ENCODE results near the gene AFAP1L1.

Gene AFAP1L1

DNA sequence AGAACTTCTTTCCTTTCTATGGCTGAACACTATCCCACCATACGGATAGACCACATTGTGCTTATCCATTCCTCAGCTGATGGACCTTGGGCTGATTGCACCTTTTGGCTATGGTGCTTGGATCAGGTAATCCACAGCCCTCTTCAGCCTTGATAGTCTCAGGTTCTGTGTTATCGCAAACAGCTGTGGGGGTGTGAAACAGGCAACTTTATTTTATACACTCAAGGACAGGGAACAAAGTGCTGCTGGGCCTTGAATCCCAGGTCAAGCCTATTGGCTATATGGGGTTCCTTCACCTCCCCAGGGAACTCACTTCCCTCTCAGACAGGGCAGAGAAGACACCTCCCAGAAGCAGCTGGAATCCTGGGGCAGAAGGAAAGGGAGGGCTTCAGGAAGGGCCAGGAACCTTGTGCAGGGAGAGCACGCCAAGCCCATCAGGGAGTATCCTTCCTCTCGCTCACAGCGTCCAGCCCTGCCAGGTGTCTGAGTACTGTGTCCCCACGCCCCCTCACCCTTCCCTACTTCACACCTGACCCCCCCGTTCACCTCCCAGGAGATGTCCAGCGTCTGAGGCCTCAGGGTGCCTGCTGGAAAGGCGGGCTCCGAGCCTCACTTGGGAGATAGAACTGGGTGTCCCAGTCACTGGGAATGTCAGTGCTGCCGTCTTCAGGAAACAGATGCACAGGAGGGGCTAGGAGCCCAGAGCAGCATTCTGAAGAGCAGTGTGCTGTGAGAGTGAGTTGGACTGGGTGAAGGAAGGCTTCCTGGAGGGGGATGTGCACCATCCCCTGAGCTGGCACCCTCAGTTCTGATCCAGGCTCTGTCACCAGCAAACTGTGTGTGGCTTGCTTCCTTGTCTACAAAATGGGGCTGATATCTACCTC lies 32.8 kb downstream of the AFAP1L1 start:
- in situ Hi-C loops (cut with MboI; ENCODE audit: low sequenced_read_pairs): no loop called here

- in situ Hi-C loops (cut with MboI; ENCODE audit: low sequenced_read_pairs): no loop called here
These were observed 37.7 kb downstream of the AFAP1L1 start for GRCh38 chr5:149309354-149309753.

- in situ Hi-C loops (cut with MboI; ENCODE audit: low sequenced_read_pairs): no loop called here
These were observed 38.8 kb downstream of the AFAP1L1 start for GRCh38 chr5:149310488-149310887.

DNA sequence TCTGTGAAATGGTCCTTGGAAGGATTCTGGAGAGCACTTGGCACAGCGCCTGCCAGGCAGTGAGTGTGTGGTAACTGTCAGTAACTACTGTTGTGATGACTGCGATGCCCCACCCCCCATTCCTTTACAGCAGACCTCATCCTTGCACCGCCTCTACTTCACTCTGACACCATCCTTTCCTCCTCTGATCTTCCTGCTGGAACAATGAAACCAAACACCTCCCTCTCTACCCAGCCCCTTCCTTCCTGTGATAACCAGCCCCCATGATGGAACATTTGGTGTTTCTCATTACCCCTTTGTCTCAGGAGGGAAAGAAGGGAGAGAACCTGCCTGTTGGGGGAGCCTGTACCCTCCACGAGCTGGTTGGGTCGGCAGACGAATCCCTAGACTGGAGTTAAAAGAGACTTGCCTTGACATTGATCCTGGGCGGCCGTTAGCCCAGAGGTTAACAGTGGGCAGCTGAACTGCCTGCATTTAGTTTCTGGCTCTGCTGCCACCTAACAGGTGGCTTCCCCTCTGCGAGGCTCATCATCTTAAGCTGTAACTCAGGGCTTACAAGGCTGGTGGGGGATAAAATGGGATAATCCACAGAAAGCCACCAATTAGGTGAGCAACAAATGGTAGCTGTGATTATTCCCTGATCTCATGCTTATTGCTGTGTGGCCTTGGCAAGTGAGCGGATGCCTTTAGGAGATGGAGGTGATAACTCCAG lies 39.4 kb downstream of the AFAP1L1 start:
- in situ Hi-C loops (cut with MboI; ENCODE audit: low sequenced_read_pairs): no loop called here

- in situ Hi-C loops (cut with MboI; ENCODE audit: low sequenced_read_pairs): no loop called here
These were observed 41.6 kb downstream of the AFAP1L1 start for GRCh38 chr5:149313151-149313841.

- in situ Hi-C loops (cut with MboI; ENCODE audit: low sequenced_read_pairs): no loop called here
These were observed 43.0 kb downstream of the AFAP1L1 start for GRCh38 chr5:149314571-149315111.

DNA sequence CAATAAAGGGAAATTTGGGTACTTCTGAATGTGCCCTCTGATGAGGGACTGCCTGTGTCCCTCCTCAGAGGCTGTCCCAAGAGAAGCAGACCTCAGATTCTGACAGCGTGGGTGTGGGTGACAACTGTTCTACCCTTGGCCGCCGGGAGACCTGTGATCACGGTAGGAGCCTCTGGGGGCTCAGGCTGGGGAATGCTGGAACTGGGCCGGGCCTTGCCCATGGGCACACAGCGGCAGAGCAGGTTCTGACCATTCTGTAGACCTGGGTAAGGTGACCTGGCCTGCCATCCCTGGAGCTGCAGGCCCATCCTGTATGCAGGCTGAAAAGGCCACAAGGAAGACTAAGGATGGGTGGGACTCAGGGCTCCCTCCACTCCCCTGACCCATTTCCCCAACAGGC lies 44.1 kb downstream of the AFAP1L1 start:
- in situ Hi-C loops (cut with MboI; ENCODE audit: low sequenced_read_pairs): no loop called here

DNA sequence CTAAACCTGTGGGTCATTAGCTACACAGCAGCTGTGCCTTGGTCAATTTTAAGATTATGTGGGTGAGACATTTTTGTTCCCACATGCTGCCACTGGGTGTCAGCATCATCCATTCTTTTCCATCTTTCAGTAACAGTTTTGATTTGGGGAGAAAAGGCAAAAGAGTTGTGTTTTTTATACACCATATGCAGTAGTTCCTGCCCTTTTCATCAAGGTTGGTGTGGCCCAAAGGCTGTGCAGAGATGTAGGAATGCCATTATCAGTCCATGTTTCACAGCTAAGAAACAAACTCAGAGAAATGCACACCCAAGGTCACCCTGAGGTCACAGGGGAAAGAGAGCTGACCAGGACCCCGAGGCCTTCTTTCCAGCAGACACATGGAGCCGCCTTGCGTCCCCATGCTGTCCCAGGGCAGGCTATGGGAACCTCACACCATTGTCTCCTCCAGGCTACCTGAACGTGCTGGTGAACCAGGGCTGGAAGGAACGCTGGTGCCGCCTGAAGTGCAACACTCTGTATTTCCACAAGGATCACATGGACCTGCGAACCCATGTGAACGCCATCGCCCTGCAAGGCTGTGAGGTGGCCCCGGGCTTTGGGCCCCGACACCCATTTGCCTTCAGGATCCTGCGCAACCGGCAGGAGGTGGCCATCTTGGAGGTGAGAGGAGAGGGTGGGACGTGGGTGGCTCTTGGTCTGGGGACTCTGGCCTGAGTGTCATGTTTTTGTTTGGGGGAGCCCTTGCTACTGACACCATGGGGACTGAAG lies 45.8 kb downstream of the AFAP1L1 start:
- in situ Hi-C loops (cut with MboI; ENCODE audit: low sequenced_read_pairs): no loop called here

GRCh38 chr5:149319174-149319573 lies 47.5 kb downstream of the AFAP1L1 start:
- in situ Hi-C loops (cut with MboI; ENCODE audit: low sequenced_read_pairs): no loop called here

- in situ Hi-C loops (cut with MboI; ENCODE audit: low sequenced_read_pairs): loop anchor here (5.0 kb wide), 1 partner anchor 51 kb away; no protein-coding TSS in a partner anchor
These were observed 49.2 kb downstream of the AFAP1L1 start for GRCh38 chr5:149320791-149321330.

- in situ Hi-C loops (cut with MboI; ENCODE audit: low sequenced_read_pairs): loop anchor here (5.0 kb wide), 1 partner anchor 50 kb away; no protein-coding TSS in a partner anchor
These were observed 50.9 kb downstream of the AFAP1L1 start for GRCh38 chr5:149322518-149322917.

DNA sequence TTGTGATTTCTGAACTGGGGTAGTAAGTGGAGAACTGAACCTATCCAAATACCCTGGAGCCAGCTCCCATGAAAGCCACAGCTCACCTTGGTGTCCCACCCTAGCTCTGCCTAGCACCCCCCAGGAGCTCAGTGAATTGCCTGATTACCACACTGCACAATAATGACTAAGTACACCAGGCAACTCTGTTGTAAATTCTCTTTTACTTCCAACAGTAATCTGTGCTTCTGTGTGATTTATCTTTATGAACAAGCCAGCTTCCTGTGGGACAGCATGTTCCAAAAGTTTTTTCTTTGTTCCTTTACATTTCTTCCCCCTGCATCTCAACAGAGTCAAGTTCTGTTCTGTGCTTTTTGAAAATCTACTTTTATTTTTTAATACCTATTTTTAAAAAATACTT lies 51.6 kb downstream of the AFAP1L1 start:
- in situ Hi-C loops (cut with MboI; ENCODE audit: low sequenced_read_pairs): loop anchor here (5.0 kb wide), 1 partner anchor 49 kb away; no protein-coding TSS in a partner anchor

DNA sequence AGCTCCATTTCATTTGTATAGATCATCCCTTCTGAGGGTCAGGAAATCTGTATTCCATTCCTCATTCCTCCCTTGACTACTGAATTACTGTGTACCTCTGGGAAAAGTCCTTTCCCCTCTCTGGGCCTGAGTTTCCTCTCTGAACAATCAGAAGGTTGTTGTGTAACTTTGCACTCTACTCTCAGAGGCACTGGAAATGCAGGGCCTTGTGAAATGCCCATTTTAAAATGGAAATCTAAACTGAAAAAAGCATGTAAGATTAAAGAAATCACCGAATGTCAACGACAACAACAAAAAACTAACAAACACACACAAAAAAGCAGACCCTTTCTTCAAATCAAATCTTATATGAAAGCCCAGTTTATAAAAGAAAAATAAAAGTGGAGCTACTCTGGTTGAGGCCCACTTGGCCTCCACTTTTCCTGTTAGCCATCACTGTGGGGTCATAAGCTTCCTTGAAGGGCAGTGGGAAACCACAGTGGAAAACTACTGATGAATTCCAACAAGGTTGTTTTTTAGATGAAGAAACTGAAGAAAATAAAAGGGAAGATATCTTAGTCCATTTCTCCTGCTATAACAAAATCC lies 52.1 kb downstream of the AFAP1L1 start:
- in situ Hi-C loops (cut with MboI; ENCODE audit: low sequenced_read_pairs): loop anchor here (5.0 kb wide), 1 partner anchor 49 kb away; no protein-coding TSS in a partner anchor

DNA sequence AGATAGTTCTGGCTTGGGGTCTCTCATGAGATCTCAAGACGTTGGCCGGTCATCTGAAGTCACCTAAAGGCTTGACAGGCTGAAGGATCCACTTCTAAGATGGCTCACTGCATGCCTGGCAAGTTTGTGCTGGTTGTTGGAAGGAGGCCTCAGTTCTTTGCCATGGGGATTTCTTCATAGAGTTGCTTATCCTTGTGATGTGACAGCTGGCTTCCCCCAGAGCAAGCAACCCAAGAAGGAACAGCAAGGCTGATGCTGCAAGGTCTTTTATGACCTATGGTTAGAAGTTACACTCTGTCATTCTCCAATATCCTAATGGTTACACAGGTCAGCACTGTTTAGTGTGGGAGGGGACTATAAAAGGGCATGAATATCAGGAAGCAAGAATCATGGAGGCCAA lies 53.0 kb downstream of the AFAP1L1 start:
- in situ Hi-C loops (cut with MboI; ENCODE audit: low sequenced_read_pairs): loop anchor here (5.0 kb wide), 1 partner anchor 48 kb away; no protein-coding TSS in a partner anchor

DNA sequence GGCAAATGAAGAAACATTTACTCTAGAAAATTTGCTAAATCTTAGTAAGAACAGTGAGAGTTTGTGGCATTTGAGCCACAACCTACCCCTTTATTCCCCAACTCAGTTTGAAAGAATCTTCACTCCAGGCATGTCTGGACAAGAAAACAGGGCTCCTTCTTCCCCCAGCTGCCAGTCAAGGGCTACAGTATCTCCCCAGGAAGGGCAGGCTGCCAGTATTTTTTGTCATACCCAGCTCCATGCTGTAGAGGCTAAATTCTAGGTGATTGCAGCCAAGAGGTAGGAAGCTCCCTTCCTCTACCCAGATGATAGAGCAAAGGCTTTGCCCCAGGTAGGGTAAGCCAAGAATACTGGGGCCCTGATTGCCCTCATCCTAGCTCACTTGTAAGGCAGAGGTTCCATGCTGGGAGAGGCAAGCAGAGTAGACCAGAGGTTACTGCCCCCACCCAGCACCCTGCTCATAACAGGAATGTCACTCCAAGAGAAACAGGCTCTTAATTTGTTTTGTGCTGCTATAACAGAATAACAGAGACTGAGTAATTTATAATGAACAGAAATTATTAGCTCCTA lies 53.6 kb downstream of the AFAP1L1 start:
- in situ Hi-C loops (cut with MboI; ENCODE audit: low sequenced_read_pairs): no loop called here

GRCh38 chr5:149325894-149326293 lies 54.2 kb downstream of the AFAP1L1 start:
- in situ Hi-C loops (cut with MboI; ENCODE audit: low sequenced_read_pairs): no loop called here

DNA sequence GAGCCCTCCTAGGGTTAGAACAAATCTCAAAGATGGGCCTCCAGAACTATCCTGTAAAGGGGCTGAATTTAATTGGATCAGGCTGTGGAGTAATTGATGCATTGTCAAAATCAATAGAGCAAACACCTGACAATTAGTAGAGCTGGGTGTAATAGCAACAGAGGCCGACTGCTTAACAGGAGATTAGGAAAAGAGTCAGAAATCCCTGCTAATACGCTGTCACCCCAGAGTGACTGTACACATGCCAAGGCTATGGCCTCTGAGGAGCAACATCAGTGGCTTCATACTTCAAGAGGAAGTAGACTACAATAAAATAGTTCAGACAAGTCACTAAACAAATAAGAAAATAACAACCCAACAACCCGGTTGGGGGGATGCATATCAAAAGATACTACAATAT lies 55.0 kb downstream of the AFAP1L1 start:
- in situ Hi-C loops (cut with MboI; ENCODE audit: low sequenced_read_pairs): no loop called here

DNA sequence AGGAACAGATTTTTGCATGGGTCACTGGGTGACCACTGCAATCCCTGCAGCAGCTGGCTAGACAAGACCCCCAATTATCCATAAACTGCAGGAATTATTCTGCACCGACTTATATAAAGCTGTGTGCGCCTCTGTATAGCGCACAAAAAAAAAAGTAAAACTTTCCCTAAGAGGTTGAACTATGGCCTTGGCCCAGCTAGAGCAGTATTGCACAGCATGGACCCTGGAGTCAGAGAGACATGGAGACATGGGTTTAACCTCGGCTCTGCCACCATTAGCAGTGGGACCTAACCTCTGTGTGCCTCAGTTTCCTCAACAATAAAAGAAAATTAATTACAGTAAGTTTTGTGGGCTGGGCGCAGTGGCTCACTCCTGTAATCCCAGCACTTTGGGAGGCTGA lies 56.5 kb downstream of the AFAP1L1 start:
- in situ Hi-C loops (cut with MboI; ENCODE audit: low sequenced_read_pairs): no loop called here
